CD4-positive, CD25-positive, alpha-beta regulatory T cell (primary cell): ENCODE results near the gene ZNF519. TPM values are rescaled to one million over a fixed set of nuclear protein-coding genes. Genes with fewer than 3 reads are reported as not detected.
"Not testable (repeated sequence)": the region's sequence is repeated elsewhere in the genome, so short reads cannot be mapped to it uniquely, and the experiment has no call there.

Experiments
- ATAC-seq, 2 donors: fragments of 150-1000 bp; cut with Tn5 transposase; one replicate each; pipeline ENCODE4 v1.10.0; 2021; ENCODE audit warnings: low read depth in 2 of 2, moderate number of reproducible peaks in 2 of 2, moderate library complexity in 1 of 2
- DNase-seq, 3 donors: peaks; one replicate each; pipeline versions ENCODE4 v3.0.0 to v3.0.0-alpha.2; 2012 to 2022; ENCODE audit warnings: mixed read lengths in 1 of 3
- H3K27ac ChIP-seq: one replicate; pipeline ENCODE4 v1.7.0; 2013; ENCODE audit warnings: mild to moderate bottlenecking, low read length; ENCODE audit not compliant: insufficient read depth, poor library complexity, severe bottlenecking
- H3K27me3 ChIP-seq: one replicate; pipeline ENCODE4 v1.7.0; 2013; ENCODE audit warnings: low read length; ENCODE audit not compliant: control insufficient read depth, insufficient read depth
- H3K36me3 ChIP-seq: one replicate; pipeline ENCODE4 v1.7.0; 2013; ENCODE audit warnings: mild to moderate bottlenecking, low read length, moderate library complexity; ENCODE audit not compliant: control insufficient read depth, insufficient read depth
- H3K4me1 ChIP-seq: 2 replicates; pipeline ENCODE4 v1.7.0; 2013; ENCODE audit warnings: mild to moderate bottlenecking, low read length; ENCODE audit not compliant: insufficient read depth, control insufficient read depth, poor library complexity, severe bottlenecking
- H3K4me3 ChIP-seq: one replicate; pipeline ENCODE4 v1.7.0; 2013; ENCODE audit warnings: low read depth, mild to moderate bottlenecking, low read length, moderate library complexity
- H3K9me3 ChIP-seq, 2 experiments: 1 replicate in 1 of 2; 2 replicates in 1 of 2; pipeline ENCODE4 v1.7.0; 2013; ENCODE audit warnings: low read length in 2 of 2, mild to moderate bottlenecking in 1 of 2, moderate library complexity in 1 of 2; ENCODE audit not compliant: control insufficient read depth in 2 of 2
- H3K27ac Mint-ChIP-seq, 3 donors: one replicate each; pipeline ENCODE4 v1.8.0; 2020 to 2022; ENCODE audit warnings: mild to moderate bottlenecking in 3 of 3, mixed read lengths in 3 of 3, moderate library complexity in 2 of 3
- H3K27me3 Mint-ChIP-seq: one replicate; pipeline ENCODE4 v1.8.0; 2022; ENCODE audit warnings: mild to moderate bottlenecking, mixed read lengths
- H3K36me3 Mint-ChIP-seq: one replicate; pipeline ENCODE4 v1.8.0; 2020; ENCODE audit warnings: mixed read lengths
- H3K4me1 Mint-ChIP-seq, 4 donors: one replicate each; pipeline ENCODE4 v1.8.0; 2020 to 2022; ENCODE audit warnings: mixed read lengths in 4 of 4, mild to moderate bottlenecking in 1 of 4
- H3K4me3 Mint-ChIP-seq, 4 donors: one replicate each; pipeline ENCODE4 v1.8.0; 2020 to 2022; ENCODE audit warnings: mild to moderate bottlenecking in 4 of 4, mixed read lengths in 4 of 4, moderate library complexity in 3 of 4
- H3K9me3 Mint-ChIP-seq, 7 donors: one replicate each; pipeline ENCODE4 v1.8.0; 2020 to 2022; ENCODE audit warnings: mixed read lengths in 7 of 7, mild to moderate bottlenecking in 3 of 7, moderate library complexity in 2 of 7
- polyA plus RNA-seq, 4 donors: library from polyadenylated mRNA; unstranded; fragments of 300-500 nt; fragmentation: Illumina TruSeq; gene quantifications; one replicate each; pipeline ENCODE4 v1.2.3, GENCODE V29; 2021
- total RNA-seq: library from RNA; stranded (reverse); gene quantifications from one replicate; pipeline ENCODE4 v1.2.3, GENCODE V29; 2022

The ZNF519 gene
- total and polyA plus RNA-seq, 5 donors from 2014 or later = 1.9 to 10.3 (median 6.9) TPM

- not testable (repeated sequence) for H3K9me3 Mint-ChIP-seq, H3K4me1 ChIP-seq, ATAC-seq, H3K27me3 ChIP-seq, H3K27ac ChIP-seq, H3K4me1 Mint-ChIP-seq, H3K9me3 ChIP-seq, H3K27me3 Mint-ChIP-seq, DNase-seq, H3K36me3 ChIP-seq, H3K36me3 Mint-ChIP-seq, H3K4me3 Mint-ChIP-seq, H3K4me3 ChIP-seq, H3K27ac Mint-ChIP-seq
Measured at GRCh38 chr18:14149916-14150420, 17.7 kb upstream of the ZNF519 start.

GRCh38 chr18:14149121-14149850 lies 17.1 kb upstream of the ZNF519 start:
- H3K4me3 Mint-ChIP-seq = not testable (repeated sequence)

GRCh38 chr18:14147935-14148865 lies 16.0 kb upstream of the ZNF519 start:
- not testable (repeated sequence) for H3K27ac Mint-ChIP-seq, DNase-seq, H3K27me3 Mint-ChIP-seq, ATAC-seq, H3K27ac ChIP-seq, H3K9me3 Mint-ChIP-seq, H3K36me3 Mint-ChIP-seq, H3K9me3 ChIP-seq, H3K4me3 Mint-ChIP-seq, H3K4me1 ChIP-seq, H3K4me3 ChIP-seq, H3K27me3 ChIP-seq, H3K4me1 Mint-ChIP-seq, H3K36me3 ChIP-seq

More at GRCh38 chr18:14149121-14149850, 17.1 kb upstream of the ZNF519 start:
- not testable (repeated sequence) for H3K27ac ChIP-seq, H3K36me3 Mint-ChIP-seq, H3K4me3 ChIP-seq, H3K36me3 ChIP-seq, H3K27me3 ChIP-seq, H3K27me3 Mint-ChIP-seq, H3K4me1 Mint-ChIP-seq, H3K9me3 ChIP-seq, DNase-seq, ATAC-seq, H3K4me1 ChIP-seq, H3K9me3 Mint-ChIP-seq, H3K27ac Mint-ChIP-seq

GRCh38 chr18:14146771-14147170 lies 14.5 kb upstream of the ZNF519 start:
- not testable (repeated sequence) for H3K27me3 ChIP-seq, H3K36me3 ChIP-seq, H3K4me1 ChIP-seq, H3K4me1 Mint-ChIP-seq, H3K27me3 Mint-ChIP-seq, H3K27ac Mint-ChIP-seq, DNase-seq, ATAC-seq, H3K4me3 ChIP-seq, H3K36me3 Mint-ChIP-seq, H3K9me3 ChIP-seq, H3K27ac ChIP-seq, H3K4me3 Mint-ChIP-seq, H3K9me3 Mint-ChIP-seq

DNA sequence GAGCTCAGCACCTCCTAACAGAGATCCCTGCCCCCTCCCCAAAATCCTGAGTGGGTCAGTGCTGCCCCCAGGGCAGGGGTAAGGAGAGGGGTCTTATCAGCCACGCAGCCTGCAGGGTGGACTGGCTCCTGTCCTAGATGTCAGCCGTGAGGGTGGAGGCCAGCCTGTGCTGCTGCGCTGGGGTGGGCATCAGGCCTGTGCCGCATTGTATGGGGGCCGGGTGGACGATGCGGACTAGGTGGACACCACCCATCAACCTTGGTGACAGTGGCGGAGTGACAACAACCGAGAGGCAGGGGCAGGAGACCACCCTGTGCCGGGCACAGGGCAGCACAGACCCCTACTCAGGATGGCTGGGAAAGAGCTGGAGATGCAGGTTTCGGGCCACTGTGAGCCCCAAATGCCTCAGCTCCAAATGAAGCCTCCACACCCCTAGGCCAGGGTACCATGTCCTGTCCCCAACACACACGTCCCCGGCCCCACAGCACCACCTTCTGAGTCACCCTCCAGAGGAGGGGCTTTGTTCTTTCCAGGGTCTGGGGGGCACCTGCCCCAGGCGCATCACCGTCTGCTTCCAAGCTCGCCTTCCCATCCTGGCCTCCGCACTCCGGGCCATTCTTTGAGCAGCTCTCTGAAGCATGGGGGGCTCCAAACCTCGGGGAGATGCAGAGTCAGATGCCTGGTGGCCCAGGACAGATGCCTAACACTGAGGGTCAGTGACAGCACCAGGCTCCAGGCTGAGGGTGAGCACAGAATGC lies 13.5 kb upstream of the ZNF519 start:
- not testable (repeated sequence) for H3K9me3 Mint-ChIP-seq, H3K27me3 Mint-ChIP-seq, H3K36me3 Mint-ChIP-seq, H3K36me3 ChIP-seq, H3K4me3 Mint-ChIP-seq, H3K9me3 ChIP-seq, H3K27ac ChIP-seq, H3K27me3 ChIP-seq, ATAC-seq, H3K4me1 Mint-ChIP-seq, H3K27ac Mint-ChIP-seq, H3K4me1 ChIP-seq, DNase-seq, H3K4me3 ChIP-seq

- DNase-seq, H3K27ac ChIP-seq, H3K4me1 ChIP-seq, H3K27me3 ChIP-seq, H3K9me3 Mint-ChIP-seq, H3K36me3 ChIP-seq, H3K9me3 ChIP-seq, H3K4me1 Mint-ChIP-seq, H3K4me3 Mint-ChIP-seq, H3K4me3 ChIP-seq, ATAC-seq, H3K36me3 Mint-ChIP-seq, H3K27ac Mint-ChIP-seq, H3K27me3 Mint-ChIP-seq: not testable (repeated sequence)
Measured at GRCh38 chr18:14145021-14145420, 12.8 kb upstream of the ZNF519 start.

- no peaks in the 10 kb centered on the region for H3K4me1 ChIP-seq
- no peak overlapping the region for H3K4me3 ChIP-seq
- H3K36me3 ChIP-seq = no peaks in the 10 kb centered on the region
- Mint-ChIP-seq H3K27ac (no peak overlapping the region), H3K4me1 (no peaks in the 10 kb centered on the region), H3K9me3 (no peaks in the 10 kb centered on the region), H3K4me3 (no peak overlapping the region), H3K27me3 (no peaks in the 10 kb centered on the region), H3K36me3 (no peaks in the 10 kb centered on the region)
- H3K27me3 ChIP-seq = no peaks in the 10 kb centered on the region
- ATAC-seq = no peak
- no peak overlapping the region for H3K27ac ChIP-seq
- no peak for DNase-seq
- H3K9me3 ChIP-seq = no peaks in the 10 kb centered on the region
Measured at GRCh38 chr18:14144628-14144895, 12.3 kb upstream of the ZNF519 start.
